CD14-positive monocyte (primary cell): ENCODE measurements around the gene SBK2. TPM values are rescaled to one million over a fixed set of nuclear protein-coding genes. Genes with fewer than 3 reads are reported as not detected.
A peak's percentile ranks its signal among the peaks of the same experiment; 100 is the strongest.

Experiments
- DNase-seq, 3 donors: peaks; one replicate each; pipeline ENCODE4 v3.0.0-alpha.2; 2011 to 2022
- H2AFZ ChIP-seq: 2 replicates; pipeline ENCODE4 v1.6.0; 2012; ENCODE audit warnings: mild to moderate bottlenecking, low read depth, low read length, inconsistent platforms; ENCODE audit not compliant: insufficient read depth, poor library complexity, severe bottlenecking
- H3K27ac ChIP-seq, 2 donors: 1 replicate in 1 of 2; 2 replicates in 1 of 2; pipeline ENCODE4 v1.5.1; 2012 to 2013; ENCODE audit warnings: low read length in 2 of 2, control low read depth in 1 of 2, inconsistent platforms in 1 of 2, low read depth in 1 of 2, mild to moderate bottlenecking in 1 of 2
- H3K27me3 ChIP-seq, 2 donors: one replicate each; pipeline versions ENCODE4 v1.6.0 to v1.6.1; 2011 to 2013; ENCODE audit warnings: low read length in 2 of 2; ENCODE audit not compliant: control insufficient read depth in 2 of 2, insufficient read depth in 2 of 2
- H3K36me3 ChIP-seq, 2 donors: replicated peaks in 1 of 2; 1 replicate in 1 of 2; 2 replicates in 1 of 2; pipeline versions ENCODE4 v1.5.1 to v1.6.1; 2012 to 2013; ENCODE audit warnings: low read length in 2 of 2, control low read depth in 1 of 2, inconsistent platforms in 1 of 2, mild to moderate bottlenecking in 1 of 2; ENCODE audit not compliant: insufficient read depth in 2 of 2, control insufficient read depth in 1 of 2
- H3K4me1 ChIP-seq, 2 donors: 1 replicate in 1 of 2; 2 replicates in 1 of 2; pipeline versions ENCODE4 v1.5.1 to v1.6.1; 2012 to 2013; ENCODE audit warnings: low read length in 2 of 2, control low read depth in 1 of 2, inconsistent platforms in 1 of 2, mild to moderate bottlenecking in 1 of 2, moderate library complexity in 1 of 2; ENCODE audit not compliant: insufficient read depth in 2 of 2, control insufficient read depth in 1 of 2
- H3K4me2 ChIP-seq: replicated peaks from 2 replicates; pipeline ENCODE3; 2012; ENCODE audit warnings: low read length, moderate library complexity, mild to moderate bottlenecking; ENCODE audit not compliant: poor library complexity, severe bottlenecking; ENCODE audit errors: extremely low read depth
- H3K4me3 ChIP-seq, 3 experiments: fragments of 200-600 bp in 1 of 3; sonication (generic) in 1 of 3; replicated peaks in 1 of 3; 1 replicate in 2 of 3; 2 replicates in 1 of 3; pipeline ENCODE4 v1.5.1; 2011 to 2013; ENCODE audit warnings: low read length in 3 of 3, mild to moderate bottlenecking in 3 of 3, control low read depth in 2 of 3, low read depth in 2 of 3, inconsistent platforms in 1 of 3, moderate library complexity in 1 of 3
- H3K79me2 ChIP-seq: 2 replicates; pipeline ENCODE4 v1.6.0; 2012; ENCODE audit warnings: mild to moderate bottlenecking, control low read depth, inconsistent platforms, low read length, moderate library complexity; ENCODE audit not compliant: insufficient read depth
- H3K9ac ChIP-seq: 2 replicates; pipeline ENCODE4 v1.6.0; 2017; ENCODE audit warnings: low read length, mild to moderate bottlenecking; ENCODE audit not compliant: insufficient read depth, poor library complexity, severe bottlenecking
- H3K9me3 ChIP-seq, 2 donors: replicated peaks in 1 of 2; 1 replicate in 1 of 2; 2 replicates in 1 of 2; pipeline versions ENCODE4 v1.5.1 to v1.6.1; 2012 to 2013; ENCODE audit warnings: low read length in 2 of 2, control low read depth in 1 of 2; ENCODE audit not compliant: control insufficient read depth in 1 of 2, insufficient read depth in 1 of 2
- H4K20me1 ChIP-seq: 2 replicates; pipeline ENCODE4 v1.6.0; 2012; ENCODE audit warnings: mild to moderate bottlenecking, low read length, control low read depth, moderate library complexity; ENCODE audit not compliant: insufficient read depth
- H3K27ac Mint-ChIP-seq, 7 donors: one replicate each; pipeline ENCODE4 v1.8.0; 2020; ENCODE audit warnings: mild to moderate bottlenecking in 7 of 7, mixed read lengths in 7 of 7, moderate library complexity in 6 of 7, inconsistent platforms in 2 of 7
- H3K27me3 Mint-ChIP-seq, 3 donors: one replicate each; pipeline ENCODE4 v1.8.0; 2021 to 2022; ENCODE audit warnings: low read depth in 3 of 3, mild to moderate bottlenecking in 3 of 3, mixed read lengths in 3 of 3, moderate library complexity in 3 of 3, inconsistent platforms in 1 of 3
- H3K36me3 Mint-ChIP-seq, 2 donors: one replicate each; pipeline ENCODE4 v1.8.0; 2020; ENCODE audit warnings: mixed read lengths in 2 of 2, inconsistent platforms in 1 of 2, mild to moderate bottlenecking in 1 of 2
- H3K4me1 Mint-ChIP-seq: one replicate; pipeline ENCODE4 v1.8.0; 2020; ENCODE audit warnings: mild to moderate bottlenecking, mixed read lengths
- H3K4me3 Mint-ChIP-seq, 2 donors: one replicate each; pipeline ENCODE4 v1.8.0; 2020; ENCODE audit warnings: mild to moderate bottlenecking in 2 of 2, mixed read lengths in 2 of 2, moderate library complexity in 1 of 2
- H3K9me3 Mint-ChIP-seq, 7 donors: one replicate each; pipeline ENCODE4 v1.8.0; 2020 to 2022; ENCODE audit warnings: mixed read lengths in 7 of 7, mild to moderate bottlenecking in 6 of 7, moderate library complexity in 6 of 7, inconsistent platforms in 2 of 7
- WGBS: methylation state at CpG from one replicate; pipeline ENCODE4 v1.1.5; 2013; ENCODE audit warnings: missing lambda C conversion rate; ENCODE audit not compliant: insufficient coverage; 5-methylcytosine and 5-hydroxymethylcytosine counted together
- intact Hi-C, 2 donors: fragments of 100-400 bp; cut with micrococcal nuclease; formaldehyde crosslinking; loops; one replicate each; pipeline versions ENCODE4 v1.15.0 to v1.15.1; 2023
- polyA plus RNA-seq, 3 donors: library from polyadenylated mRNA; depleted of rRNA in 1 of 3; unstranded in 2 of 3; stranded (reverse) in 1 of 3; fragments of 300-500 nt in 2 of 3; fragments of >200 nt in 1 of 3; fragmentation: Illumina TruSeq in 2 of 3; gene quantifications; 1 replicate in 2 of 3; 2 replicates in 1 of 3; pipeline ENCODE4 v1.2.3, GENCODE V29; 2012 to 2021
- TF ChIP-seq, protein P1 (sequence below): fragments of 200-600 bp; IDR thresholded peaks from one replicate; pipeline ENCODE4 v1.8.0; 2022; ENCODE audit warnings: antibody characterized with exemption, mild to moderate bottlenecking

Gene SBK2
- polyA plus RNA-seq, 3 donors: not detected

DNA sequence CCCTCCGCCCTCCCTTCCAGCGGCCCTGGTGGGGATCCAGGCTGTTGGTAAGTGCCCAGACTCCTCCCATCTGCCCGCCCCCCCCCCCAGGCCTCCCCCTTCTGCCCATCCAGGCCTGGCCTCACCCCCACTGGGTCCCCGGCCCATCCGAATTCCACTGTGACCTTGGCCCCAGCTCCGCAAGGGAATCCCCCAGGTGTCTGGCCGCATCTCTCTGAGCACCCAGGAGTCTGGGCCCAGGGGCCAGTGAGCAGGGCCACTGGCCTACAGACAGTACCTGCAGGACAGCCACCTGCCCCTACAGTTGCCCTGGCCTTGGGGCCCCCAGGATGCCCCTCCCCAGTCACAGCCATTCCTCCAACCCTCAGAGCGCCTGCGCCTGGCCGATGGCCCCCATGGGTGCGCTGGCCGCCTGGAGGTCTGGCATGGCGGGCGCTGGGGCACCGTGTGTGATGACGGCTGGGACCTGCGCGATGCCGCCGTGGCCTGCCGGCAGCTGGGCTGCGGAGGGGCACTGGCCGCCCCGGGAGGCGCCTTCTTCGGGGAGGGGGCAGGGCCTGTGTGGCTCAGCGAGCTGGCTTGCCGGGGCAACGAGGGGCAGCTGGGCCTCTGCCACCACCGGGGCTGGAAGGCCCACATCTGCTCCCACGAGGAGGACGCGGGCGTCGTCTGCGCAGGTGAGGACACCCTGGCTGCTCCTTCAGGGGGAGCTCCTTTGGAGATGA is 47.8 kb downstream of the SBK2 start:
- no peak overlapping the region for H3K4me2 ChIP-seq
- H2AFZ ChIP-seq: no peak overlapping the region
- H4K20me1 ChIP-seq: peaks cover 5% of the 10 kb centered on the region
- Mint-ChIP-seq H3K36me3 (no peaks in the 10 kb centered on the region), H3K27me3 (peaks cover 19 to 55% (median 21%) of the 10 kb centered on the region in 3 donors), H3K9me3 (no peaks in the 10 kb centered on the region), H3K4me1 (peaks cover 14% of the 10 kb centered on the region), H3K27ac (no peak overlapping the region), H3K4me3 (no peak overlapping the region)
- no peak for DNase-seq
- TF ChIP-seq, protein P1, sequence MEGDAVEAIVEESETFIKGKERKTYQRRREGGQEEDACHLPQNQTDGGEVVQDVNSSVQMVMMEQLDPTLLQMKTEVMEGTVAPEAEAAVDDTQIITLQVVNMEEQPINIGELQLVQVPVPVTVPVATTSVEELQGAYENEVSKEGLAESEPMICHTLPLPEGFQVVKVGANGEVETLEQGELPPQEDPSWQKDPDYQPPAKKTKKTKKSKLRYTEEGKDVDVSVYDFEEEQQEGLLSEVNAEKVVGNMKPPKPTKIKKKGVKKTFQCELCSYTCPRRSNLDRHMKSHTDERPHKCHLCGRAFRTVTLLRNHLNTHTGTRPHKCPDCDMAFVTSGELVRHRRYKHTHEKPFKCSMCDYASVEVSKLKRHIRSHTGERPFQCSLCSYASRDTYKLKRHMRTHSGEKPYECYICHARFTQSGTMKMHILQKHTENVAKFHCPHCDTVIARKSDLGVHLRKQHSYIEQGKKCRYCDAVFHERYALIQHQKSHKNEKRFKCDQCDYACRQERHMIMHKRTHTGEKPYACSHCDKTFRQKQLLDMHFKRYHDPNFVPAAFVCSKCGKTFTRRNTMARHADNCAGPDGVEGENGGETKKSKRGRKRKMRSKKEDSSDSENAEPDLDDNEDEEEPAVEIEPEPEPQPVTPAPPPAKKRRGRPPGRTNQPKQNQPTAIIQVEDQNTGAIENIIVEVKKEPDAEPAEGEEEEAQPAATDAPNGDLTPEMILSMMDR: no peak
- H3K79me2 ChIP-seq: no peaks in the 10 kb centered on the region
- H3K4me1 ChIP-seq: peaks cover 10 to 12% of the 10 kb centered on the region in 2 donors
- H3K27me3 ChIP-seq: peaks cover 0 to 5% of the 10 kb centered on the region in 2 donors
- no peak overlapping the region for H3K9ac ChIP-seq
- no peaks in the 10 kb centered on the region for H3K9me3 ChIP-seq
- intact Hi-C loops: no loop called here
- 68% methylated on average over 31 of the region's 36 CpGs for WGBS
- no peak overlapping the region for H3K27ac ChIP-seq
- no peak overlapping the region for H3K4me3 ChIP-seq
- H3K36me3 ChIP-seq: no peaks in the 10 kb centered on the region

DNA sequence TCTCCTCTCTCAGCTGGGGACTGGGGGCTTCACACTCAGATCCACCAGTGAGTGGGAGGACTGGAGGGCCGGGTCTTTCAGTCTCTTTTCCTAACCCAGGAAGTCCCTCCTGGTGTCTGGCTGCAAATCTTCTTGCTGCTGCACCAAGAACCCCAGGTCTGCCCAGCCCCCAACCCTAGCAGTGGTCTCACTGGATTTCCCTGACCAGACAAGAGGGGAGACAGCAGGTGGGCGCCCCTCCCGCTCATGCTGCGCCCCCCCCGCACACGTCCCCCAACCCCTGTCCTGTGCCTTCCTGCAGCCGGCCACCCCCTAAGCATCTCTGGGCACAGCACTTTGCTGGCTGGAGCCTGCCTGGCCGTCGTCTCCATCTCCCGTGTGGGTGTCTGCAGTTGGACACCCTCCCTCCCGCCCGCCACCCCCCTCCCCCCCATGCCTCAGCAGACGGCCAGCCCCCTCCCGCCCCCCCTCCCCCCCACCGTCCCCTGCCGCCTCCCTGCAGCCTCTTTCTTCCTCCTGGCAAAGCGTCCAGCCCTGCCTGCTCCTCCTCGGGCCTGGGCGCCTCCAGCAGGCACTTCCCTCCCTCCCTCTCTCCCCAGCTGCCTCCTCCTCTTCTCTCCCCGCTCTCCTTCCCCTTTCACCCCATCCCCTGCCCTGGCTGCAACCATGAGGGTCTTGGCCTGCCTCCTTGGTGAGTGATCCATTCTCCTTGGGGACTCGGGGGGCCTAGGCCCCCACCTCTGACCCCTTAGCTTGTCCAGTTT is 48.8 kb downstream of the SBK2 start, which contains the start of gene SSC5D:
TSS of gene SSC5D (plus strand) at position 513 of the 764 bp plus-strand sequence. CDS start at position 667, 154 bp downstream.
- Histone ChIP-seq H3K9ac (no peak within 1 kb of the TSS), H3K4me1 (peaks cover 12 to 17% of the 10 kb centered on the region in 2 donors), H3K4me2 (no peak within 1 kb of the TSS), H3K4me3 (no peak within 1 kb of the TSS), H4K20me1 (peaks cover 16% of the 10 kb centered on the region), H3K9me3 (no peaks in the 10 kb centered on the region), H3K27ac (no peak within 1 kb of the TSS), H3K79me2 (no peaks in the 10 kb centered on the region), H3K36me3 (peaks cover 6 to 9% of the 10 kb centered on the region in 2 donors), H3K27me3 (peaks cover 0 to 5% of the 10 kb centered on the region in 2 donors), H2AFZ (no peak within 1 kb of the TSS)
- Mint-ChIP-seq H3K36me3 (peaks cover 5% of the 10 kb centered on the region in 2 donors), H3K9me3 (no peaks in the 10 kb centered on the region), H3K27me3 (peaks cover 17 to 48% (median 19%) of the 10 kb centered on the region in 3 donors), H3K4me1 (peaks cover 14% of the 10 kb centered on the region), H3K4me3 (peak within 1 kb of the TSS in 1 of 2 donors; percentile 20), H3K27ac (peak within 1 kb of the TSS in 4 of 7 donors; percentile 21 to 55 (median 46))
- intact Hi-C loops: no loop called here
- TF ChIP-seq, protein P1: no peak
- DNase-seq: no peak
- 34% methylated on average over 10 of the region's 21 CpGs for WGBS
